ENCODE data around the gene OTUD5.

GRCh38 chrX:48965959-48966358 lies 8.6 kb upstream of the OTUD5 start:
- TF ChIP-seq EZH2phosphoT487 (IDR thresholded peaks at IDR 0.05; ENCODE audit: borderline replicate concordance, low read length) (no peak), CTCF (conservative IDR thresholded peaks at IDR 0.05; ENCODE audit: low read depth, low read length) (no peak)

All from PC-3 (cell line).